Common myeloid progenitor, CD34-positive (primary cell): ENCODE results near the gene MACROD2.

ENCODE experiments used
- CTCF ChIA-PET: fragments of 350-600 bp; sonication (Branson Sonifier 250); formaldehyde crosslinking; loops from one replicate; lab custom pipeline; 2021; ENCODE audit warnings: antibody characterized with exemption; lab: Charles Lee
- POLR2A ChIA-PET: fragments of 350-600 bp; sonication (Branson Sonifier 250); formaldehyde crosslinking; loops from one replicate; lab custom pipeline; 2021; ENCODE audit warnings: antibody characterized with exemption; lab: Charles Lee
- DNase-seq, 3 donors: peaks; one replicate each; pipeline versions ENCODE4 v3.0.0 to v3.0.0-alpha.2; 2013
- H3K27ac ChIP-seq, 2 experiments: 1 replicate in 1 of 2; 2 replicates in 1 of 2; pipeline ENCODE4 v1.7.0; 2013; ENCODE audit warnings: inconsistent platforms in 2 of 2, low read length in 2 of 2, mild to moderate bottlenecking in 2 of 2, low read depth in 1 of 2, moderate library complexity in 1 of 2; ENCODE audit not compliant: severe bottlenecking in 2 of 2, insufficient read depth in 1 of 2, poor library complexity in 1 of 2
- H3K27me3 ChIP-seq, 5 experiments: replicated peaks in 2 of 5; 1 replicate in 3 of 5; 2 replicates in 2 of 5; pipeline versions ENCODE4 v1.6.1 to v1.7.0; 2013; ENCODE audit warnings: low read length in 4 of 5, mild to moderate bottlenecking in 2 of 5, moderate library complexity in 2 of 5, inconsistent platforms in 1 of 5; ENCODE audit not compliant: insufficient read depth in 5 of 5, control insufficient read depth in 4 of 5
- H3K36me3 ChIP-seq, 4 experiments: 1 replicate in 2 of 4; 2 replicates in 2 of 4; pipeline versions ENCODE4 v1.6.1 to v1.7.0; 2013; ENCODE audit warnings: low read length in 3 of 4, control low read depth in 1 of 4, mild to moderate bottlenecking in 1 of 4; ENCODE audit not compliant: control insufficient read depth in 4 of 4, insufficient read depth in 4 of 4
- H3K4me1 ChIP-seq, 4 experiments: 1 replicate in 3 of 4; 2 replicates in 1 of 4; pipeline versions ENCODE4 v1.6.1 to v1.7.1; 2013; ENCODE audit warnings: low read length in 3 of 4, mild to moderate bottlenecking in 3 of 4, control low read depth in 1 of 4, inconsistent platforms in 1 of 4, moderate library complexity in 1 of 4; ENCODE audit not compliant: control insufficient read depth in 4 of 4, insufficient read depth in 4 of 4; ENCODE audit errors: control extremely low read depth in 1 of 4
- H3K4me3 ChIP-seq, 7 experiments: 1 replicate in 4 of 7; 2 replicates in 3 of 7; pipeline versions ENCODE4 v1.5.1 to v1.7.0; 2013; ENCODE audit warnings: mild to moderate bottlenecking in 7 of 7, low read length in 6 of 7, moderate library complexity in 6 of 7, inconsistent platforms in 2 of 7, low read depth in 2 of 7, control low read depth in 1 of 7; ENCODE audit not compliant: insufficient read depth in 4 of 7, control insufficient read depth in 1 of 7; ENCODE audit errors: extremely low read depth in 1 of 7
- H3K9me3 ChIP-seq, 5 experiments: 1 replicate in 4 of 5; 2 replicates in 1 of 5; pipeline versions ENCODE4 v1.6.1 to v1.7.1; 2013; ENCODE audit warnings: low read length in 4 of 5, mild to moderate bottlenecking in 2 of 5, inconsistent platforms in 1 of 5, low read depth in 1 of 5, moderate library complexity in 1 of 5; ENCODE audit not compliant: control insufficient read depth in 4 of 5, insufficient read depth in 2 of 5; ENCODE audit errors: control extremely low read depth in 1 of 5
- WGBS: methylation state at CpG from one replicate; pipeline ENCODE4 v1.1.5; 2013; ENCODE audit not compliant: insufficient coverage; 5-methylcytosine and 5-hydroxymethylcytosine counted together

MACROD2 gene

GRCh38 chr20:14385176-14385740 is 389.9 kb downstream of the MACROD2 start:
- no CpG with 5 or more reads among the region's 2 CpGs for WGBS
- Histone ChIP-seq H3K27ac (no peak overlapping the region), H3K36me3 (no peaks in the 10 kb centered on the region), H3K4me1 (no peaks in the 10 kb centered on the region), H3K27me3 (no peaks in the 10 kb centered on the region), H3K9me3 (peaks cover 0 to 3% (median 3%) of the 10 kb centered on the region in 5 experiments), H3K4me3 (no peak overlapping the region)
- DNase-seq: no peak
- ChIA-PET CTCF (no interaction called here), POLR2A (no interaction called here)

GRCh38 chr20:14386726-14387125 is 391.4 kb downstream of the MACROD2 start:
- H3K36me3 ChIP-seq: no peaks in the 10 kb centered on the region
- no peak overlapping the region for H3K27ac ChIP-seq
- H3K27me3 ChIP-seq: no peaks in the 10 kb centered on the region
- WGBS: 94% methylated on average over 4 of the region's 4 CpGs
- H3K4me3 ChIP-seq: no peak overlapping the region
- DNase-seq: no peak
- H3K9me3 ChIP-seq: peaks cover 0 to 3% (median 3%) of the 10 kb centered on the region in 5 experiments
- ChIA-PET POLR2A (no interaction called here), CTCF (no interaction called here)
- H3K4me1 ChIP-seq: no peaks in the 10 kb centered on the region

DNA sequence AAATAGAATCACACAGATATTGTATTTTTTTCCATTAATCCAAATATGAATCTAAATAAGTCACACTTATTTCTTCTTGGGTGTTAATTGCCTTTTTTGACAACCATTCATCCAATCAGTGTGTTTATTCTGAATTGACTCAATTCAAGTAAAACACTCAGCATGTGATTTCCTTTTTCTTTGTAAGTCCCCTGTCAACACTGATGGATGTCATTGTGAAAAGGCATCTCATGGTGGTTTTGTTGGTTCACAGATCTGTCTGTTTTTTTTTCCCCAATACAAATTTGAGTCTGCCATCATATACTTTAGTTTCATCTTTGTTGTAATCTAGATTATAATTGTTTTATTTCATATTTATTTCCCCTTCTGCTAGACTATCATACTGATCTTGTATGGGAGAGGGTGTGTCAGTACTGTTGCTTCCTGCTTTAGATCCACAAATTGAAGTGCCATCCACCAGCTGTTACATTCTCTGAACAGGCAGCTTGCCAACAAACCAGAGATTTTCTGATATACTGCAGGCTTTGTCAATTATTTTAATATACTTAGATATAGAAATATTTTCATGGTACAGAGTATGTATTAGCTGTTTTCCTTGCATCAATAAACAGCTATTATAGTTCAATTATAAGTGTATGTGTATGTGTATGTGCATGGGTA is 406.3 kb downstream of the MACROD2 start:
- Histone ChIP-seq H3K4me3 (no peak overlapping the region), H3K27ac (no peak overlapping the region), H3K9me3 (no peaks in the 10 kb centered on the region), H3K36me3 (no peaks in the 10 kb centered on the region), H3K4me1 (no peaks in the 10 kb centered on the region), H3K27me3 (no peaks in the 10 kb centered on the region)
- DNase-seq: no peak
- ChIA-PET POLR2A (no interaction called here), CTCF (no interaction called here)

- Histone ChIP-seq H3K36me3 (no peaks in the 10 kb centered on the region), H3K27ac (no peak overlapping the region), H3K27me3 (no peaks in the 10 kb centered on the region), H3K9me3 (no peaks in the 10 kb centered on the region), H3K4me3 (no peak overlapping the region), H3K4me1 (no peaks in the 10 kb centered on the region)
- CTCF ChIA-PET: no interaction called here
- no CpG with 5 or more reads among the region's 2 CpGs for whole genome bisulfite sequencing
- POLR2A ChIA-PET: no interaction called here
- no peak for DNase-seq
Measured at GRCh38 chr20:14404515-14404914, 409.2 kb downstream of the MACROD2 start.

- DNase-seq: no peak
- no peaks in the 10 kb centered on the region for H3K9me3 ChIP-seq
- no peaks in the 10 kb centered on the region for H3K27me3 ChIP-seq
- no peaks in the 10 kb centered on the region for H3K4me1 ChIP-seq
- no peak overlapping the region for H3K4me3 ChIP-seq
- ChIA-PET POLR2A (no interaction called here), CTCF (no interaction called here)
- no peaks in the 10 kb centered on the region for H3K36me3 ChIP-seq
- no peak overlapping the region for H3K27ac ChIP-seq
Measured at GRCh38 chr20:14406495-14406894, 411.2 kb downstream of the MACROD2 start.

GRCh38 chr20:14407336-14407735 is 412.0 kb downstream of the MACROD2 start:
- Histone ChIP-seq H3K36me3 (no peaks in the 10 kb centered on the region), H3K9me3 (no peaks in the 10 kb centered on the region), H3K27me3 (no peaks in the 10 kb centered on the region), H3K27ac (no peak overlapping the region), H3K4me3 (no peak overlapping the region), H3K4me1 (no peaks in the 10 kb centered on the region)
- 100% methylated on average over 1 of the region's 3 CpGs for WGBS
- ChIA-PET POLR2A (no interaction called here), CTCF (no interaction called here)
- DNase-seq: no peak

GRCh38 chr20:14410869-14411555 is 415.7 kb downstream of the MACROD2 start:
- CTCF ChIA-PET: no interaction called here
- Histone ChIP-seq H3K4me3 (no peak overlapping the region), H3K27ac (no peak overlapping the region), H3K9me3 (no peaks in the 10 kb centered on the region), H3K4me1 (no peaks in the 10 kb centered on the region), H3K36me3 (no peaks in the 10 kb centered on the region), H3K27me3 (no peaks in the 10 kb centered on the region)
- POLR2A ChIA-PET: no interaction called here
- no peak for DNase-seq
- WGBS: 100% methylated on average over 1 of the region's 3 CpGs
